IMR-90 (cell line): ENCODE results near the gene EGFR.

Source experiments
- CEBPB ChIP-seq: IDR thresholded peaks from 2 replicates; pipeline ENCODE4 v1.6.1; 2012; ENCODE audit warnings: low read depth, low read length, improper control_type of control experiment
- CHD1 ChIP-seq: IDR thresholded peaks from 2 replicates; pipeline ENCODE4 v1.6.1; 2012; ENCODE audit warnings: low read depth, low read length, improper control_type of control experiment
- CTCF ChIP-seq: conservative IDR thresholded peaks from 2 replicates; pipeline ENCODE4 v1.5.1; 2012; ENCODE audit warnings: mild to moderate bottlenecking, low read depth, low read length, improper control_type of control experiment
- POLR2A ChIP-seq: IDR thresholded peaks from 2 replicates; pipeline ENCODE4 v1.6.1; 2012; ENCODE audit warnings: mild to moderate bottlenecking, low read depth, low read length
- RAD21 ChIP-seq: IDR thresholded peaks from 2 replicates; pipeline ENCODE4 v1.6.1; 2012; ENCODE audit warnings: low read length, improper control_type of control experiment

GRCh38 chr7:55149001-55149400 lies 130.2 kb downstream of the EGFR start:
- no peak for TF ChIP-seq CTCF
- no peak for TF ChIP-seq POLR2A
- TF ChIP-seq RAD21: no peak
- peak; percentile 91 for TF ChIP-seq CEBPB
- TF ChIP-seq CHD1: no peak
